Esophagus muscularis mucosa (tissue), 4 donors: ENCODE measurements around the gene BOLA2B.

Experiments used
- CTCF ChIP-seq, 3 experiments: fragments of 200-600 bp in 2 of 3; fragments of 450-650 bp in 1 of 3; sonication (generic) in 2 of 3; IDR thresholded peaks; one replicate each; pipeline ENCODE4 v1.5.1; 2017 to 2019; ENCODE audit warnings: antibody characterized with exemption in 3 of 3, mild to moderate bottlenecking in 2 of 3, moderate library complexity in 1 of 3
- EP300 ChIP-seq: sonication (generic); formaldehyde crosslinking; IDR thresholded peaks from one replicate; pipeline ENCODE4 v1.6.1; 2017; ENCODE audit warnings: antibody characterized with exemption
- POLR2AphosphoS5 ChIP-seq, 2 donors: sonication (generic); formaldehyde crosslinking; IDR thresholded peaks; one replicate each; pipeline ENCODE4 v1.6.1; 2017; ENCODE audit warnings: antibody characterized with exemption in 2 of 2

- TF ChIP-seq CTCF (IDR thresholded peaks at IDR 0.05) = no peak
- no peak for TF ChIP-seq POLR2AphosphoS5 (IDR thresholded peaks at IDR 0.05)
- TF ChIP-seq EP300 = no peak
These were observed 50.1 kb downstream of the BOLA2B start for GRCh38 chr16:30143347-30143702.
